Stimulated activated CD4-positive, alpha-beta T cell treated with anti-CD3 and anti-CD28 coated beads, Interleukin-4, amount 100 ng/mL, for 1 hour (primary cell): ENCODE results near the gene SCAP.

Experiments used
- DNase-seq: peaks from one replicate; pipeline ENCODE4 v3.0.0-alpha.2; 2020

The SCAP gene

GRCh38 chr3:47429476-47430270 lies 46.1 kb downstream of the SCAP start:
- DNase-seq = no peak

GRCh38 chr3:47428662-47429061 lies 47.1 kb downstream of the SCAP start:
- DNase-seq = no peak

DNA sequence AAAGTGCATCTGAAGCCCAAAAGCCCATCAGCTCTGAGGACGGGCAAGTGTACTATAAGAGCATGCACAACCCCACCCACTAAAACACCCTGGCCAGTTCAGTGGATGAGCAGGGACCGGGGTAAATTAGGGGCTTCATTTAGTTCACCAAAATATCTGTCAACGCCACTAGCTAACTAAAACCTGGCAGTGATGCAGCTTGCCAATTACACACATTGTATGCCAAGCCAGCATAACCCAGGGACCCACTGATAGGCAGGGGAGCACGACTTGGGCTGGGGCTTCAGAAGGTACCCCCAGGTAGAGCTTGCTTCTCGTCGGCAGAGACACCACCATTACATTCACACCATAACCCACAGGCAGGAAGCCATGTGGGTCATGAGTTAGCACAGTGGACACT lies 47.9 kb downstream of the SCAP start:
- no peak for DNase-seq

- no peak for DNase-seq
Observed at GRCh38 chr3:47425959-47426358, 49.8 kb downstream of the SCAP start.

GRCh38 chr3:47425383-47425778 lies 50.4 kb downstream of the SCAP start:
- no peak for DNase-seq

- no peak for DNase-seq
Observed at GRCh38 chr3:47424434-47425382, 51.0 kb downstream of the SCAP start.

DNA sequence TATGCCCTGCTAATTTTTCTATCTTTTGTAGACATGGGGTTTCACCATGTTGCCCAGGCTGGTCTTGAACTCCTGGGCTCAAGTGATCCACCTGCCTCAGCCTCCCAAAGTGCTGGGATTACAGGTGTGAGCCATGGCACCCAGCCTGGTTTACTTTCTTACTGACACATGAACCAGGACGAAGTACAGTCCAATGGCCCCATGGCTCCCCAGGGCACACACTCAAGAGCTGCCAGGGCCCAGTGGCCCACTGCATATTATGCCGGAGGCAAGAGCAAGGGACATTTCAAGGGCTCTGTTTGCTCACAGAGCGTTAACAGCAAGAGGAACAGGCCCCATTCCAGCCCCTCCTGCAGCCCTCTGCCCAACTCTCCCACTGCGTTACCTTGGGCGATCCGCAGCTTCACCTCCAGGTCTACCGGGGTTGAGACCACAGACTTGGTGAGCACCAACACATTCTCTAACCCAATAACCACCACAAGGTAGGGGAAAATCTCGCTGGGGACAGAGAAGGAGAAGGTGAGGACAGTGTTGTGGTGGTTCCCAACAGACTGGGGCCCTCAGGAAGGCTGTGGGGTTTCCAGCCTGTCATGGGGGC lies 52.1 kb downstream of the SCAP start:
- no peak for DNase-seq

DNA sequence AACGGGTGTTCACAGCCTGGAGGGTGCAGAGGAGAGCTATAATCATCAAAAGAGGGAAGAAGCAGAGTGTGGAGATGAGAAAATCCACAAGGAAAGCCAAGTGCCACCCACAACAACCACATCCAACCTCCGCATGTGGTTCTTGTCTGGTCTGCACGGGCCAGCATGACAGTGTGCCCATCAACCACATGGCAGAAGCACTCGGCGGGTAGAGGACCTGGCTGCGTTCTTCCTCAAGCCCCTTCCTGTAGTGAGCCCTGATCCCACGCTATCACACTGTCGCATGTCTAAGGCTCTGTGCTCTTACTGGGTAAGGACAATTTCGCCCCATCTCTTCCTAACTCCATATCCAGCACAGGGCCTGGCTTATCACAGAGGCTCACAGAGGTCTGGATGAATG lies 53.0 kb downstream of the SCAP start:
- no peak for DNase-seq

DNA sequence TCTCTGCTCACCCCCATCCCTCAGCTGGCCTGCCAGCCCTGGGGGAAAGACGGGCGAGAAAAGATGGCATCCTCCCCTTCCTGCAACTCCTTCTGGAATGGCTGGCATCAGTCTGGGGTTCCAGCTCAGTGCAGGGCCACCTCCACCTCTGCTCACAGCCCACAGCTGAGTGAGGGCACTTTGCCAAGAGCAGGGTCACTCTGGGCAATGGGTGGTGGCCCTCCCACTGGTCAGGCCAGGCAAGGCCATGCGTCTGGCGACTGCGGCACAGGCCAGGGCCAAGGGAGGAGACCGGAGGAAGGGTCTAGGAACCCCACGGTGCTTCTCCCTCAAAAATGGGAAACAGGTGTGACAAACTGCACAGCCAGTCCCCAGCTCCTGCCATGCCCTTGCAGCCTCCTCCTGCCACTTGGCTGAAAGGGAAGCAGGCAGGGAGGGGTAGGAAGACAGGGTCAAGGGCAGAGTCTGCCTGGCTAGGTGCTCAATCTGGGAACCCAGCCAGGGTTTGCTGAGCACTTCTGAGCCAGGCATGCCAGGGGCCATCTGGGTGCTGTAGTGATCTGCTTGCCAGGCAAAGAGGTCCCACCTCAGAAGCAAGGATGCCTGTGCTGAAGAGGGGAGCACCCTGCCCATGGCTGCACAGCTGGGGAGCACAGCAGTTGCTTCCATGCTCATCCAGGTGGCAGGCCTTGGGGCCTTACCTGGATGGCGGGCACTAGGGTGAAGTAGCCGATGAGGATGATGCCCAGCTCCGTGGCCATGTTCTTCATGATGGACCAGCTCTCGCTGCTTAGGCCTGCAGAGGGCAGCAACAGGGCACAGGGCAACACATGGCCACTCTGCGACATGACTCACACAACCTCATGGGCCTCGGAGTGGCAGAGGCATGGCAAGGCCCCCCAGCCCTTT lies 53.7 kb downstream of the SCAP start:
- DNase-seq = no peak

DNA sequence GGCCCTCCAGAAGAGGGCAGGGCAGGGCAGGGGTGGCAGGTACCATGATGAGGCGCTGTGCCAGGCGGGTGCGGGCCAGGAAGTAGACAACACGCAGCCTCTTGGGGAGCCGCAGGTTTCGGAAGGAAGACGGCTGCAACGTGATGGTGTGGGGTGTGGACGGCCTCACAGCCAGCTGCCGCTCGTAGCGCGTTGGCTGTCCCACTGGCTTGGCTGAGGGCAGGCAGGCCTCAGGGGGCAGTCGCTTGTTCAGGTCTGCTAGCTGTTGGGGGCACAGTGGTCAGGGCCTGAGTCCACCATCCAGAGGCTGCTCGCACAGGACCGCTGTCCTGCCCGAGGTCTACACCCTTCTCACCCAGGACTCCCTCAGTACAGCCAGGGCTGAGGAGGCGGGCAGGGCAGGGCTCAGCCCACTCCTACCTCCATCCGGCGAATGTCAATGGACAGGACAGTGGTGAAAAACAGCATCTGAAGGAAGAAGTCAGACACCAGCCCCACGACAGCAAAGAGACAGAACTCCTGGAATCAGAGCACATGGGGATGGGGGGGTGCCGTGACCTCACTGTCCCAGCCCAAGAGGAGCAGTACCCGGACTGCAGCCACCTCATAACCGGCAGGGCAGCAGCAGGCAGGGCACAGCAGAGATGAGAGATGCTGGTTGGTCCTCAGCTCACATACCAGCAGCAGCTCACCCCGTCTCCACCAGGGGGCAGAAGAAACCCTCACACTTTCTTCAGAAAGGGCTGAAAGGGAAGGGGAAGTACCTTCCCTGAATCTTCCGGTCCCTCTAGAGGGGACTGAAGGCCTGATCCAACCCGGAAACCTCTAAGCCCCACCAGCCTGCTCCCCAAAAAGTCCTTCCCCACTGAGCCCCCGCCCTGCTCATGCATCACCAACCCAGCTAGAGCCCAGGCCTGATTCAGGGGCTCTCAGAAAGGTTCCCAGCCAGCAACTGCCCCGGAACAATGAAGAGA lies 54.9 kb downstream of the SCAP start:
- peak; percentile 86 for DNase-seq

DNA sequence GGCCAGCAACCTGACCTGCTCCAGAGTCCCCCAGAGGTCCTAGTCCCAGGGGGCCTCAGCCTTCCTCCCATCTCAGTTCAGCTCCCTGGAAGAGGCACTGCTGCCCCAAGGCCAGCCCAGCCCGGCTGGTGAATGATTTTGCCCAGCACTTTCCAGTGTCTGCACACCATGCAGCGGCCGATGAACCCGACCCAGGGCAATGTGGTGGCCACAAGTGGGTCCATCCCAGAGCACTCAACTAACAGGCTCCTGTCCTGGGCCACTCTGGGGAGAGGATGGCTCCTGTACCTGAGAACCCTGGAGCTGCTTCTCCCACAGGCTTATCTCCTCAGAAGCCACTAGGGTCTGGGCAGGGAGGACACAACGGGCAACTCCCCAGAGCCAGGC lies 55.7 kb downstream of the SCAP start:
- no peak for DNase-seq

- DNase-seq = no peak
Observed at GRCh38 chr3:47419083-47420043, 56.4 kb downstream of the SCAP start.

DNA sequence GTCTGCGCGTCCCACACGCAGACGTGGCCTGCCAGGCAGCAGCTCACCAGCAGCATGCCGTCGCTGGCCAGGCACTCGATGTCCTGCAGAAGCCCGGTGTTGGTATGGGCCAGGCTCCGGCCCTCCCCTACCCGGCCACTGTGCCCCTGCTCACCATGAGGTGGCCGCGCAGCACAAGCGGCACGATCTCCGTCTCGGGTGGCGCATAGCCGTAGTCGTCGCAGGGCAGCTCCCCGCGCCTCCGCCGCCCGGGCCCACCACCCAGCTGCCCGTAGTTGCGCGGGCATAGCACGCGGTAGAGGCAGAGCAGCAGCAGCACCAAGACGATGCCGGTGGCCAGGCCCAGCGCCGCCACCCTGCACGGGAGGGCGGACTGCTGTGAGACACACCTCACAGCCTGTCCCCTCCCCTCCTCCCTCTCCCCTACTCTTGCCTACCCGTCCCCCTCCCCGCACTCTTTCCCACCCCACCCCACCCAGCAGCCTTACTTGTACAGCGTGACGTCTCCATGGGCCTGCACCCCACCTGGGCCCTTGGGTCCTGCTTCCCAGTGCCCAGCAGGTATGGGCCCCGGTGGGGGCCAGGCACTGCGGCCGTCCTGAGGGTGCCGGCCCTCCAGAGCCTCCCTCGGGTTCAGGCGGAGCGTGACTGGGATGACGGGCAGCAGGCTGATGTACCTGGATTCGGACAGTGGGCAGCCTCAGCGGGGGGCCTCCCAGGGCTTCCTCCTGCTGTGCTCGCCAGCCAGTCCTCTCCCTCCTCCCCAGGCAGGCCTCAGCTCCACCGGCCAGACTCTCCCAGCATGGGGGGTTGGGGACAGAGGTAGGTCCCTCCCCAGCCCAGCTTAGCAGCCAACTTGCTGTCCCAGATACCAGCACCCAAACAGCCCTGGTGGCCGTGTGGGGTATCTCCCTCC lies 57.3 kb downstream of the SCAP start:
- DNase-seq = no peak

DNA sequence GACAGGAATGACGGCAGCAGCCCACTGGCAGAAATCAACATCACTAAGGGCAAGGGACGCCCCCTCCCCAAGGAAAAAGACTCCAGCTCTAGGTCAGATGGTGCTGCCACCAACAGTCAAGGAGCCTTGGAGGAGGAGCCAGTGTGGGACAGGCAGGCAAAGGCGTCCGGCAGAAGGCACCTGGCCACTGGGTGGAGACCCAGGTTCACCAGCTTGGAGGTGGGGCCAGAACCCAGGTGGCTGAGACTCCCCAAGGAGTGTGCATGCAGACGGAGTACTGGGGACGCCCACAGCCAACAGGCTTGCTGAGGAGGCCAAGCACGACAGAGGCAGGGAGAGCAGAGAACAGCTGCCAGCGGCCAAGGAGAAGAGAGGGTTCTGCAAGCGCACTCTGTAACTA lies 59.7 kb downstream of the SCAP start:
- DNase-seq = no peak

DNA sequence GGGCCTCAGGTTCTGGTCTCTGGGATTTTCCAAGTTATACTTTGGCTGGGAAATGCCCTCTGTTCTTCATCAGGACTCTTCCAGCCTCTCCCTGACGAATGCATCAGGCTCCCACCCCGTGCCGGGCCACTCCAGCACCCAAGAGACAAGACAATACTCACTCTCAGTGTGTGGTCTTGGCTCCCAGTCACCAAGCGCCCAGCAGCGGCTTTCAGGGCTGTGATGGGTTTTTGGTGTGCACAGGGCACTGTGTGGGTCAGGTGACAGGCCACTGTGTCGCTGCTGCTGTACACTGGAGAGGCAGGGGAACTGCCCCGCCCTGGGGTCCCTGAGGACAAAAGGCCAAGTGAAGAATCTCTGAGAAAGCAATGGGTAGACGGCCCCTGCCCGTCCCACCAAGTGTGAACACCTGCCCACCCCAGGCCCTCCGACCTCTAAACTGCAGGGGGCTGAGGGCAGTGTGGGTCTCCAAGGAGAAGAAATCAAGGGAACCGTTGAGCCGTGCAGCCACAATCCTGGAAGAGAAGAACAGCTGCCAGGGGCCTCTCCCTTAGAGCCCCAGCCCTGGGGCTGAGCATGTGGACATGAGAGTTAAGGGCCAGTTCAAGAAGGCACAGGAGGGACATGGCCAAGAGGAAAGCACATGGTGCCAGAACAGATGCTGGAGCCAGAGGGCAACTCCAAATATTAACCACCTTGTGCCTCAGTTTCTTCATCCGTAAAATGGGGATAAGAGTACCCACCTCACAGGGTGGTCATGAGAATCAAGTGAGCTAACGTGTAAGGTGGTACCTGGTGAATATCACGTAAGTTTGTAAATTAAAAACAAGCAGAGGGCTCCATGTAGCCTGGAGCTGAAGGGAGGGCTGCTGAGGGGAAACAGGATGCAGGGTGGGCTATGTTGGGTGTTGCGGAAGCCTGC lies 60.8 kb downstream of the SCAP start:
- no peak for DNase-seq

DNA sequence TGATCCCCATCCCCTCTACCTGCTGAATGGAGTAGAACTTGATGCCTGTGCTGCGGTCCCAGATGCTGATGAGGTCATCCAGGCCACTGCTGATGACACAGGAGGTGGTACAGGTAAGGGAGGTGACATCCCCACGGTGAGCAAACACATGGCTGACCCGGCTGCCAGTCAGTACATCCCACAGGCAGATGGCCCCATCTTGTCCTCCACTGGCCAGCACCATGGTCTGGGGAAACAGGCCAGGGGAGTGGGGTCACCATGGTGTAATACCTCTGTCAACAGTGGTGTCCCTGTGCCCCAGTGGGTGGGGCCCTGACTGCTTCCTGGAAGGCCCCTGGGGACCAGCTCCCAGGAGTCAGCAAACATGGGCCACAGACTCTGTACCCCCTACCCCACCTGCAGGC lies 61.6 kb downstream of the SCAP start:
- DNase-seq = no peak

GRCh38 chr3:47413751-47414150 lies 62.0 kb downstream of the SCAP start:
- no peak for DNase-seq
